ENCODE results near the gene SDR9C7. TPM values are rescaled to one million over a fixed set of nuclear protein-coding genes. Genes with fewer than 3 reads are reported as not detected.
"Not testable (repeated sequence)": the region's sequence is repeated elsewhere in the genome, so short reads cannot be mapped to it uniquely, and the experiment has no call there.

Gene SDR9C7
- total RNA-seq (under 1 TPM in 3 of 7 donors, not detected in 4; 0.10 to 0.25 (median 0.25) TPM), polyA plus RNA-seq (under 1 TPM in 1 of 2 donors, not detected in 1; 0.07 TPM)
- long read RNA-seq, donor 1, result 0 reads
- long read RNA-seq, donor 2, result 0 reads
- long read RNA-seq, donor 3, result 0 reads

GRCh38 chr12:56933826-56934625 is at the start of gene SDR9C7:
Gene SDR9C7 (minus strand): TSS chr12:56934408. CDS start chr12:56934261, 147 bp downstream.
- WGBS, 3 donors, result 92 to 93% (median 93%) methylated on average over 15 of the region's 15 CpGs
- intact Hi-C loops (cut with DNase I), result no loop called here
- TF ChIP-seq CTCF (IDR thresholded peaks at IDR 0.05), result no peak
- no peak for TF ChIP-seq EP300 (IDR thresholded peaks at IDR 0.05)
- TF ChIP-seq POLR2A (IDR thresholded peaks at IDR 0.05), result no peak

GRCh38 chr12:56983386-56983785 is 49.2 kb upstream of the SDR9C7 start:
- no peak for DNase-seq
- no peaks in the 10 kb centered on the region for H3K27me3 ChIP-seq
- no peaks in the 10 kb centered on the region for H3K9me3 ChIP-seq
- no peak for TF ChIP-seq POLR2A (IDR thresholded peaks at IDR 0.05)
- no peak for TF ChIP-seq CTCF (IDR thresholded peaks at IDR 0.05)
- no peak for TF ChIP-seq EP300 (IDR thresholded peaks at IDR 0.05)
- intact Hi-C loops (cut with DNase I), result no loop called here
- WGBS, 3 donors, result 81 to 96% (median 82%) methylated on average over 4 of the region's 4 CpGs
- no peaks in the 10 kb centered on the region for H3K36me3 ChIP-seq
- no peak overlapping the region for H3K4me3 ChIP-seq
- H3K27ac ChIP-seq, result no peak overlapping the region
- no peaks in the 10 kb centered on the region for H3K4me1 ChIP-seq (ENCODE audit: insufficient read depth)

More at GRCh38 chr12:56933826-56934625, at the start of gene SDR9C7:
- Histone ChIP-seq H3K27ac (no peak within 1 kb of the TSS), H3K9me3 (no peaks in the 10 kb centered on the region), H3K4me3 (no peak within 1 kb of the TSS), H3K4me1 (ENCODE audit: insufficient read depth) (no peaks in the 10 kb centered on the region), H3K36me3 (no peaks in the 10 kb centered on the region), H3K27me3 (no peaks in the 10 kb centered on the region)
- no peak for DNase-seq

GRCh38 chr12:56982578-56983236 is 48.5 kb upstream of the SDR9C7 start:
- WGBS, 3 donors, result 86 to 95% (median 92%) methylated on average over 2 to 3 of the region's 3 CpGs
- H3K4me1 ChIP-seq (ENCODE audit: insufficient read depth); H3K27ac ChIP-seq; DNase-seq; H3K36me3 ChIP-seq; H3K9me3 ChIP-seq; H3K4me3 ChIP-seq; H3K27me3 ChIP-seq; intact Hi-C loops (cut with DNase I): not testable (repeated sequence)

GRCh38 chr12:56980941-56981530 is 46.8 kb upstream of the SDR9C7 start:
- Histone ChIP-seq H3K27ac (no peak overlapping the region), H3K9me3 (no peaks in the 10 kb centered on the region), H3K4me1 (ENCODE audit: insufficient read depth) (no peaks in the 10 kb centered on the region), H3K4me3 (no peak overlapping the region), H3K36me3 (no peaks in the 10 kb centered on the region), H3K27me3 (no peaks in the 10 kb centered on the region)
- no peak for DNase-seq
- WGBS, 3 donors, result 95 to 98% (median 96%) methylated on average over 4 of the region's 4 CpGs
- intact Hi-C loops (cut with DNase I), result no loop called here
- TF ChIP-seq POLR2A (IDR thresholded peaks at IDR 0.05) (no peak), CTCF (IDR thresholded peaks at IDR 0.05) (no peak), EP300 (IDR thresholded peaks at IDR 0.05) (no peak)
